ENCODE data around the gene MTREX. TPM values are rescaled to one million over a fixed set of nuclear protein-coding genes. Genes with fewer than 3 reads are reported as not detected.

MTREX gene
- total RNA-seq, 1 donor from 2014 or later = 68.7 TPM

- H3K27me3 ChIP-seq (ENCODE audit: insufficient read depth, low read length) = no peaks in the 10 kb centered on the region
- no peak for TF ChIP-seq CTCF (IDR thresholded peaks at IDR 0.05; ENCODE audit: insufficient read depth, low read depth, low read length)
- no peak for TF ChIP-seq EZH2 (IDR thresholded peaks at IDR 0.05; ENCODE audit: insufficient read depth, low read length)
- peaks cover 54% of the 10 kb centered on the region for H3K79me2 ChIP-seq (ENCODE audit: insufficient read depth, low read length)
- FAIRE-seq = no peak
- peak; percentile 60 for DNase-seq (ENCODE audit: low read depth)
- H3K27me3 Mint-ChIP-seq (ENCODE audit: low read depth, unreplicated experiment) = no peaks in the 10 kb centered on the region
- no peaks in the 10 kb centered on the region for H3K9me3 Mint-ChIP-seq (ENCODE audit: unreplicated experiment)
- peaks cover 2% of the 10 kb centered on the region for H3K36me3 Mint-ChIP-seq (ENCODE audit: low read depth, unreplicated experiment)
- no peak overlapping the region for H3K27ac ChIP-seq (ENCODE audit: low read depth, low read length)
- H3K9me3 ChIP-seq (ENCODE audit: insufficient read depth, low read depth, low read length) = no peaks in the 10 kb centered on the region
- H3K4me1 ChIP-seq (ENCODE audit: insufficient read depth, low read length) = no peaks in the 10 kb centered on the region
- H2AFZ ChIP-seq (ENCODE audit: low read depth, low read length) = no peak overlapping the region
- no peak overlapping the region for H3K4me3 Mint-ChIP-seq (ENCODE audit: unreplicated experiment)
- H4K20me1 ChIP-seq (ENCODE audit: insufficient read depth, low read length) = peaks cover 19% of the 10 kb centered on the region
- no peak overlapping the region for H3K9ac ChIP-seq (ENCODE audit: low read length)
- H3K4me3 ChIP-seq (ENCODE audit: insufficient read depth, low read depth, low read length) = no peak overlapping the region
- no peak overlapping the region for H3K27ac Mint-ChIP-seq (ENCODE audit: unreplicated experiment)
- H3K4me2 ChIP-seq (ENCODE audit: low read length) = no peak overlapping the region
- H3K4me1 Mint-ChIP-seq (ENCODE audit: low read depth, unreplicated experiment) = peaks cover 4% of the 10 kb centered on the region
- peaks cover 14% of the 10 kb centered on the region for H3K36me3 ChIP-seq (ENCODE audit: insufficient read depth, low read length)
These were observed 23.5 kb downstream of the MTREX start for GRCh38 chr5:55331321-55331720.

- Mint-ChIP-seq H3K27ac (ENCODE audit: unreplicated experiment) (no peak overlapping the region), H3K36me3 (ENCODE audit: low read depth, unreplicated experiment) (no peaks in the 10 kb centered on the region), H3K4me1 (ENCODE audit: low read depth, unreplicated experiment) (no peaks in the 10 kb centered on the region), H3K4me3 (ENCODE audit: unreplicated experiment) (no peak overlapping the region), H3K9me3 (ENCODE audit: unreplicated experiment) (no peaks in the 10 kb centered on the region), H3K27me3 (ENCODE audit: low read depth, unreplicated experiment) (no peaks in the 10 kb centered on the region)
- no peak overlapping the region for H3K9ac ChIP-seq (ENCODE audit: low read length)
- H3K4me3 ChIP-seq (ENCODE audit: insufficient read depth, low read depth, low read length) = no peak overlapping the region
- H3K4me2 ChIP-seq (ENCODE audit: low read length) = no peak overlapping the region
- no peak overlapping the region for H3K27ac ChIP-seq (ENCODE audit: low read depth, low read length)
- no peak for FAIRE-seq
- no peak for DNase-seq (ENCODE audit: low read depth)
- no peak overlapping the region for H2AFZ ChIP-seq (ENCODE audit: low read depth, low read length)
- peaks cover 13% of the 10 kb centered on the region for H3K36me3 ChIP-seq (ENCODE audit: insufficient read depth, low read length)
- H4K20me1 ChIP-seq (ENCODE audit: insufficient read depth, low read length) = peaks cover 19% of the 10 kb centered on the region
- H3K4me1 ChIP-seq (ENCODE audit: insufficient read depth, low read length) = no peaks in the 10 kb centered on the region
- no peak for TF ChIP-seq EZH2 (IDR thresholded peaks at IDR 0.05; ENCODE audit: insufficient read depth, low read length)
- TF ChIP-seq CTCF (IDR thresholded peaks at IDR 0.05; ENCODE audit: insufficient read depth, low read depth, low read length) = no peak
- H3K9me3 ChIP-seq (ENCODE audit: insufficient read depth, low read depth, low read length) = no peaks in the 10 kb centered on the region
- H3K79me2 ChIP-seq (ENCODE audit: insufficient read depth, low read length) = peaks cover 62% of the 10 kb centered on the region
- H3K27me3 ChIP-seq (ENCODE audit: insufficient read depth, low read length) = no peaks in the 10 kb centered on the region
These were observed 25.2 kb downstream of the MTREX start for GRCh38 chr5:55333017-55333416.

- Histone ChIP-seq H3K27me3 (ENCODE audit: insufficient read depth, low read length) (no peaks in the 10 kb centered on the region), H4K20me1 (ENCODE audit: insufficient read depth, low read length) (peaks cover 19% of the 10 kb centered on the region), H3K4me1 (ENCODE audit: insufficient read depth, low read length) (no peaks in the 10 kb centered on the region), H3K79me2 (ENCODE audit: insufficient read depth, low read length) (peaks cover 65% of the 10 kb centered on the region), H3K27ac (ENCODE audit: low read depth, low read length) (no peak overlapping the region), H3K9me3 (ENCODE audit: insufficient read depth, low read depth, low read length) (no peaks in the 10 kb centered on the region), H3K4me3 (ENCODE audit: insufficient read depth, low read depth, low read length) (no peak overlapping the region), H3K36me3 (ENCODE audit: insufficient read depth, low read length) (peaks cover 13% of the 10 kb centered on the region), H2AFZ (ENCODE audit: low read depth, low read length) (no peak overlapping the region), H3K4me2 (ENCODE audit: low read length) (no peak overlapping the region), H3K9ac (ENCODE audit: low read length) (no peak overlapping the region)
- Mint-ChIP-seq H3K27me3 (ENCODE audit: low read depth, unreplicated experiment) (no peaks in the 10 kb centered on the region), H3K36me3 (ENCODE audit: low read depth, unreplicated experiment) (no peaks in the 10 kb centered on the region), H3K4me1 (ENCODE audit: low read depth, unreplicated experiment) (no peaks in the 10 kb centered on the region), H3K27ac (ENCODE audit: unreplicated experiment) (no peak overlapping the region), H3K9me3 (ENCODE audit: unreplicated experiment) (no peaks in the 10 kb centered on the region), H3K4me3 (ENCODE audit: unreplicated experiment) (no peak overlapping the region)
- DNase-seq (ENCODE audit: low read depth) = no peak
- no peak for FAIRE-seq
- no peak for TF ChIP-seq CTCF (IDR thresholded peaks at IDR 0.05; ENCODE audit: insufficient read depth, low read depth, low read length)
- no peak for TF ChIP-seq EZH2 (IDR thresholded peaks at IDR 0.05; ENCODE audit: insufficient read depth, low read length)
These were observed 26.0 kb downstream of the MTREX start for GRCh38 chr5:55333811-55334210.
